H1 (cell line): ENCODE data around the gene STXBP5. TPM values are rescaled to one million over a fixed set of nuclear protein-coding genes. Genes with fewer than 3 reads are reported as not detected.

Source experiments
- CTCF ChIA-PET: fragments of 300-600 bp; sonication (Branson Sonifier 250); formaldehyde crosslinking; loops from one replicate; lab custom pipeline; 2021; ENCODE audit not compliant: partially characterized antibody; lab: Charles Lee
- POLR2A ChIA-PET: fragments of 300-600 bp; sonication (Branson Sonifier 250); formaldehyde crosslinking; loops from one replicate; lab custom pipeline; 2021; ENCODE audit warnings: inconsistent platforms; ENCODE audit not compliant: partially characterized antibody; lab: Charles Lee
- DNase-seq, 2 experiments: peaks; one replicate each; pipeline versions ENCODE4 v3.0.0 to v3.0.0-alpha.2; 2010 to 2022; ENCODE audit warnings: low spot score in 2 of 2, low read depth in 1 of 2, mixed read lengths in 1 of 2
- FAIRE-seq: peaks from 2 replicates; lab custom pipeline; 2011; peaks lifted over from hg19 to GRCh38; lab: Jason Lieb, UNC
- H2AFZ ChIP-seq: 2 replicates; pipeline ENCODE4 v1.8.1; 2012; ENCODE audit warnings: low read length, inconsistent platforms
- H2AK5ac ChIP-seq: 2 replicates; pipeline ENCODE4 v1.6.1; 2013; ENCODE audit warnings: low read depth, low read length
- H2BK120ac ChIP-seq: replicated peaks from 2 replicates; pipeline ENCODE3; 2013; ENCODE audit warnings: low read depth, low read length, inconsistent platforms
- H2BK12ac ChIP-seq: 2 replicates; pipeline ENCODE4 v1.6.1; 2013; ENCODE audit warnings: low read depth, low read length
- H2BK15ac ChIP-seq: 2 replicates; pipeline ENCODE4 v1.6.1; 2013; ENCODE audit warnings: low read length
- H2BK20ac ChIP-seq: 2 replicates; pipeline ENCODE4 v1.6.1; 2013; ENCODE audit warnings: low read length
- H2BK5ac ChIP-seq: 2 replicates; pipeline ENCODE4 v1.6.1; 2013; ENCODE audit warnings: low read depth, low read length
- H3K14ac ChIP-seq: 2 replicates; pipeline ENCODE4 v1.6.1; 2013; ENCODE audit warnings: inconsistent platforms; ENCODE audit not compliant: insufficient read length
- H3K18ac ChIP-seq: 2 replicates; pipeline ENCODE4 v1.6.1; 2013; ENCODE audit warnings: low read length; ENCODE audit errors: extremely low read depth
- H3K23ac ChIP-seq: 2 replicates; pipeline ENCODE4 v1.6.1; 2013; ENCODE audit warnings: inconsistent platforms; ENCODE audit not compliant: insufficient read length
- H3K23me2 ChIP-seq: 2 replicates; pipeline ENCODE4 v1.6.1; 2013; ENCODE audit warnings: low read depth, low read length
- H3K27ac ChIP-seq: 2 replicates; pipeline ENCODE4 v1.6.1; 2011; ENCODE audit warnings: low read depth, low read length, inconsistent platforms
- H3K27me3 ChIP-seq, 4 experiments: replicated peaks in 1 of 4; 1 replicate in 1 of 4; 2 replicates in 3 of 4; pipeline versions ENCODE4 v1.6.1 to v1.8.1; 2011 to 2013; ENCODE audit warnings: low read length in 3 of 4, mild to moderate bottlenecking in 3 of 4, inconsistent platforms in 2 of 4, mixed read lengths in 2 of 4, moderate library complexity in 1 of 4; ENCODE audit not compliant: control insufficient read depth in 3 of 4, insufficient read depth in 3 of 4; ENCODE audit errors: extremely low read depth in 1 of 4
- H3K36me3 ChIP-seq, 4 experiments: 2 replicates each; pipeline versions ENCODE4 v1.6.1 to v1.8.1; 2011 to 2013; ENCODE audit warnings: mild to moderate bottlenecking in 4 of 4, low read length in 3 of 4, moderate library complexity in 2 of 4, control low read depth in 1 of 4, inconsistent platforms in 1 of 4; ENCODE audit not compliant: insufficient read depth in 4 of 4, control insufficient read depth in 2 of 4
- H3K4ac ChIP-seq: replicated peaks from 2 replicates; pipeline ENCODE3; 2013; ENCODE audit warnings: low read length, low read depth, mixed read lengths, inconsistent platforms; ENCODE audit not compliant: insufficient read length
- H3K4me1 ChIP-seq, 4 experiments: replicated peaks in 1 of 4; 1 replicate in 1 of 4; 2 replicates in 3 of 4; pipeline versions ENCODE4 v1.6.1 to v1.8.1; 2011 to 2013; ENCODE audit warnings: low read length in 3 of 4, inconsistent platforms in 2 of 4, mixed read lengths in 1 of 4; ENCODE audit not compliant: insufficient read depth in 4 of 4, control insufficient read depth in 3 of 4
- H3K4me2 ChIP-seq, 2 experiments: 2 replicates each; pipeline versions ENCODE4 v1.6.1 to v1.8.1; 2011 to 2013; ENCODE audit warnings: low read depth in 2 of 2, low read length in 2 of 2, control low read depth in 1 of 2, inconsistent platforms in 1 of 2, mild to moderate bottlenecking in 1 of 2; ENCODE audit not compliant: insufficient read depth in 1 of 2
- H3K4me3 ChIP-seq, 4 experiments: fragments of 200-600, 300-600 bp in 1 of 4; sonication (generic), shearing (Covaris generic), sonication (Bioruptor Twin) in 1 of 4; 2 replicates each; pipeline versions ENCODE4 v1.5.1 to v1.8.1; 2011 to 2016; ENCODE audit warnings: low read length in 4 of 4, low read depth in 3 of 4, control low read depth in 2 of 4, inconsistent platforms in 2 of 4, mild to moderate bottlenecking in 2 of 4, mixed read lengths in 1 of 4, moderate library complexity in 1 of 4; ENCODE audit not compliant: insufficient read depth in 2 of 4; ENCODE audit errors: extremely low read depth in 1 of 4
- H3K56ac ChIP-seq: replicated peaks from 2 replicates; pipeline ENCODE3; 2013; ENCODE audit warnings: low read depth, mild to moderate bottlenecking, mixed read lengths, low read length, inconsistent platforms; ENCODE audit not compliant: insufficient read length
- H3K79me1 ChIP-seq: 2 replicates; pipeline ENCODE4 v1.6.1; 2013; ENCODE audit warnings: low read depth, low read length, control low read depth
- H3K79me2 ChIP-seq, 2 experiments: 2 replicates each; pipeline versions ENCODE4 v1.6.1 to v1.8.1; 2012 to 2013; ENCODE audit warnings: low read length in 2 of 2, mild to moderate bottlenecking in 2 of 2, inconsistent platforms in 1 of 2; ENCODE audit not compliant: insufficient read depth in 2 of 2, control insufficient read depth in 1 of 2
- H3K9ac ChIP-seq, 4 experiments: replicated peaks in 1 of 4; 1 replicate in 1 of 4; 2 replicates in 3 of 4; pipeline versions ENCODE4 v1.6.1 to v1.8.1; 2011 to 2013; ENCODE audit warnings: low read depth in 3 of 4, low read length in 3 of 4, control low read depth in 2 of 4, mild to moderate bottlenecking in 2 of 4, moderate library complexity in 2 of 4, inconsistent platforms in 1 of 4; ENCODE audit errors: extremely low read depth in 1 of 4
- H3K9me3 ChIP-seq, 2 experiments: 2 replicates each; pipeline versions ENCODE4 v1.6.1 to v1.8.1; 2012 to 2013; ENCODE audit warnings: mild to moderate bottlenecking in 2 of 2, moderate library complexity in 2 of 2, control low read depth in 1 of 2, inconsistent platforms in 1 of 2, low read depth in 1 of 2, low read length in 1 of 2, mixed read lengths in 1 of 2; ENCODE audit not compliant: insufficient read depth in 2 of 2
- H4K20me1 ChIP-seq, 2 experiments: replicated peaks in 1 of 2; 2 replicates each; pipeline versions ENCODE3 to v1.8.1; 2011 to 2013; ENCODE audit warnings: inconsistent platforms in 2 of 2, low read length in 2 of 2, mild to moderate bottlenecking in 1 of 2; ENCODE audit not compliant: insufficient read depth in 2 of 2, control insufficient read depth in 1 of 2
- H4K5ac ChIP-seq: 2 replicates; pipeline ENCODE4 v1.6.1; 2013; ENCODE audit warnings: low read length, low read depth, mixed read lengths, inconsistent platforms; ENCODE audit not compliant: insufficient read length
- H4K8ac ChIP-seq: 2 replicates; pipeline ENCODE4 v1.8.0; 2013; ENCODE audit warnings: mild to moderate bottlenecking, moderate library complexity, low read length, inconsistent platforms; ENCODE audit not compliant: insufficient read depth; ENCODE audit errors: extremely low read depth
- H4K91ac ChIP-seq: replicated peaks from 2 replicates; pipeline ENCODE3; 2013; ENCODE audit warnings: low read length, mixed read lengths, inconsistent platforms; ENCODE audit not compliant: insufficient read length
- CBX5 ChIP-seq: fragments of 300-800, 300-1000 bp; sonication (generic); IDR thresholded peaks from 2 replicates; pipeline ENCODE4 v1.7.1; 2016; ENCODE audit warnings: antibody characterized with exemption, low read length, low read depth
- MAFK ChIP-seq: IDR thresholded peaks from 2 replicates; pipeline ENCODE4 v1.6.1; 2012; ENCODE audit warnings: low read depth, mild to moderate bottlenecking, improper control_type of control experiment, low read length
- WGBS, 2 experiments: shearing (Covaris generic) in 1 of 2; methylation state at CpG; one replicate each; pipeline versions ENCODE4 v1.1.6 to v1.1.7; 2013 to 2015; ENCODE audit warnings: low lambda C conversion rate in 2 of 2, mixed read lengths in 2 of 2, inconsistent platforms in 1 of 2, low coverage in 1 of 2, missing lambda C conversion rate in 1 of 2; ENCODE audit not compliant: insufficient replicate concordance in 2 of 2, insufficient coverage in 1 of 2, insufficient read length in 1 of 2; ENCODE audit errors: extremely low coverage in 1 of 2, missing lambda C conversion rate in 1 of 2; 5-methylcytosine and 5-hydroxymethylcytosine counted together
- polyA plus RNA-seq, 7 experiments: library from polyadenylated mRNA; depleted of rRNA in 3 of 7; stranded (reverse) in 5 of 7; unstranded in 2 of 7; fragments of >200 nt in 5 of 7; fragments of 200-250 nt in 2 of 7; gene quantifications; 1 replicate in 5 of 7; 2 replicates in 1 of 7; 4 replicates in 1 of 7; pipeline versions ENCODE4 v1.2.1 to v1.2.3, GENCODE V29; 2011 to 2013; ENCODE audit warnings: missing spikeins in 2 of 7, mixed read lengths in 2 of 7
- total RNA-seq: library from RNA; stranded (reverse); fragmentation: NEBNext Ultra II Directional; extraction: Animal tissue kit (Norgen Biotek cat#: 25700); gene quantifications from 2 replicates; pipeline ENCODE4 v1.2.1, GENCODE V29; 2021

The STXBP5 gene
- total and polyA plus RNA-seq, 2 of the 8 experiments (the other 6 are each of a cell fraction or from before 2014, with no cell fraction given): 2.7 to 10.8 TPM

GRCh38 chr6:147234685-147235084, 30.5 kb downstream of the STXBP5 start:
- H2AFZ ChIP-seq: no peak overlapping the region
- H3K4me2 ChIP-seq: no peak overlapping the region
- H3K27ac ChIP-seq: no peak overlapping the region
- no peaks in the 10 kb centered on the region for H3K27me3 ChIP-seq
- no peak overlapping the region for H3K18ac ChIP-seq
- H3K4ac ChIP-seq: no peak overlapping the region
- H3K9me3 ChIP-seq: no peaks in the 10 kb centered on the region
- H2BK120ac ChIP-seq: no peak overlapping the region
- H4K91ac ChIP-seq: no peak overlapping the region
- H4K8ac ChIP-seq: no peak overlapping the region
- H2BK15ac ChIP-seq: no peak overlapping the region
- H3K79me2 ChIP-seq: peaks cover 0 to 5% of the 10 kb centered on the region in 2 experiments; a peak in 1 of 4 replicates
- H2BK12ac ChIP-seq: no peak overlapping the region
- H3K79me1 ChIP-seq: no peaks in the 10 kb centered on the region
- no peak for DNase-seq
- WGBS, 2 experiments: 89% methylated on average over 2 of the region's 2 CpGs; no CpG with 5 or more reads in 1 of the 2 experiments
- CTCF ChIA-PET: interaction anchor here (1.5 kb wide), 1 partner anchor 18 kb away, joined by 3 read pairs; no protein-coding TSS in a partner anchor
- no peak overlapping the region for H2BK20ac ChIP-seq
- no peaks in the 10 kb centered on the region for H3K36me3 ChIP-seq
- no peak overlapping the region for H2BK5ac ChIP-seq
- H3K4me3 ChIP-seq: no peak overlapping the region
- no peak overlapping the region for H3K14ac ChIP-seq
- H4K20me1 ChIP-seq: no peaks in the 10 kb centered on the region
- no peak overlapping the region for H3K56ac ChIP-seq
- no peak overlapping the region for H3K23ac ChIP-seq
- H4K5ac ChIP-seq: no peak overlapping the region
- H2AK5ac ChIP-seq: no peak overlapping the region
- no peak for TF ChIP-seq CBX5
- peak; percentile 68 for TF ChIP-seq MAFK
- TF ChIP-seq, all 59 proteins: peak for 1
- FAIRE-seq: no peak
- H3K9ac ChIP-seq: no peak overlapping the region
- POLR2A ChIA-PET: no interaction called here
- peaks cover 0 to 3% (median 0%) of the 10 kb centered on the region in 4 experiments; a peak in 1 of 7 replicates for H3K4me1 ChIP-seq
- H3K23me2 ChIP-seq: no peaks in the 10 kb centered on the region
